Umbilical cord (tissue), 2 donors: ENCODE results near the gene PPP1R26. TPM values are rescaled to one million over a fixed set of nuclear protein-coding genes. Genes with fewer than 3 reads are reported as not detected.
"Not testable (repeated sequence)": the region's sequence is repeated elsewhere in the genome, so short reads cannot be mapped to it uniquely, and the experiment has no call there.

Experiments used
- DNase-seq: peaks from one replicate; pipeline ENCODE4 v3.0.0-alpha.2; 2015; ENCODE audit warnings: low spot score
- total RNA-seq: library from RNA; depleted of rRNA; stranded (reverse); fragments of >200 nt; gene quantifications from one replicate; pipeline ENCODE4 v1.2.3, GENCODE V29; 2014; ENCODE audit warnings: low replicate concordance; ENCODE audit not compliant: insufficient read depth

Gene PPP1R26
- total RNA-seq, 1 donor from 2014 or later, result 14.7 TPM

DNA sequence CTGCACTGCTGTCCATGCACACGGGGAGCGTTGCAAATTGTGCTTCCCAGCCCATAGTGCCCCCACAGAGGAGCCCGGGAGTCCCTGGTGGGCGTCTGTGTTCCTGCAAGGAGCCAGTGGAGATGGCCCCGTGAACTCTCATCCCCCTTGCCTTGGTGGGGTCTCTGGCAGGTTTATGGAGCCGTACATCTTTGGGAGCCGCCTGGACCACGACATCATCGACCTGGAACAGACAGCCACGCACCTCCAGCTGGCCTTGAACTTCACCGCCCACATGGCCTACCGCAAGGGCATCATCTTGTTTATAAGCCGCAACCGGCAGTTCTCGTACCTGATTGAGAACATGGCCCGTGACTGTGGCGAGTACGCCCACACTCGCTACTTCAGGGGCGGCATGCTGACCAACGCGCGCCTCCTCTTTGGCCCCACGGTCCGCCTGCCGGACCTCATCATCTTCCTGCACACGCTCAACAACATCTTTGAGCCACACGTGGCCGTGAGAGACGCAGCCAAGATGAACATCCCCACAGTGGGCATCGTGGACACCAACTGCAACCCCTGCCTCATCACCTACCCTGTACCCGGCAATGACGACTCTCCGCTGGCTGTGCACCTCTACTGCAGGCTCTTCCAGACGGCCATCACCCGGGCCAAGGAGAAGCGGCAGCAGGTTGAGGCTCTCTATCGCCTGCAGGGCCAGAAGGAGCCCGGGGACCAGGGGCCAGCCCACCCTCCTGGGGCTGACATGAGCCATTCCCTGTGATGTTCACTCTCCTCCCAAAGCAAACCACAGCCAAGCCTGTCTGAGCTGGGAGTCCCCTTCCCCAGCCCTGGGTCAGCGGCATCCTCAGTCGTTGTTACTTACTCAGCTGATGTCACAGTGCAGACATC lies 24.0 kb downstream of the PPP1R26 start:
- DNase-seq, result no peak

DNA sequence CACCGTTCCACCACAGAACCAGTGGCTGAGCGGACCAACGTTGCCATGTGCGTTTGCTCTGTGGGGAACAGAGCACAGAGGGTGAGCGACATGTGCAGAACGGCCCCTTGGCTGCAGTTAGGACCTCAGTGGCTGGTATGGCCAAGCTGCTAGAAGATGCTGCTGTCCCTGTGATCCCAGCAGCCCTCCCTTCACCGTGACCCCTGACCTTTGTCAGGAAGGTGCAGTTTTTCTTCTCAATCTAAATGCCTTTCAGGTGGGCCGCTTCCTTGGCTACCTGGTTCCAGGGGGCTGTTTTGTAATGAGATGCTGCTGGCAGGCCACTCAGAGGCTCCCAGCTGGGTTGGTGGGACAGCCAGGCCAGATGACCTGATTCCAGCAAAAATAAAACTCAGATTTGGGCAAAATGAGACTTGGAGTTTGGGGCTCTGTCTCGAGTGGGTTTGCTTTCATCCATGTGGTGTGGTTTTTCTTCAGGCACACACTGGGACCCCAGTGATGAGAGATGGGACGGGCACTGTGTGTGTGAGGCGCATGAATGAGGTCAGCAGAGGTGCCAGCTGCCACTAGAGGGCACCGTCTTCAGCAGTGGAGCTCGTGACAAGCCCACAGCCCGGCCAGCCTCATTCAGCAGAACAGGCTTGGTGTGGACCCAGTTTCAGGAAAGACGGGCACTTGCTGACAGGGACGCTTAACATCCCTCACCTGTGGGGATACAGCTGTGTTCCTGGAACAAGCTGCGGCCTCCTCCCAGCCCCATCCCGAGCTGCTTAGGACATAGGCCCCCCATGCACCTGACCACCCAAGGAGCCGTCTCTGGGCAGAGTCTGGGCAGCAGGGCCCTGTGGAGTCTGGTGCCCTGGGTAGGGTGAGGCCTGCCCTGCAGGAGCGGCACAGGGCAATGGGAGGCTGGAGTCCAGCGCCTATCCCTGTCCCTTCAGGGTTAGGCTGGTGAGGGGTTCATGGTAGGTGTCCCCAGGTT lies 25.0 kb downstream of the PPP1R26 start:
- DNase-seq, result peak; percentile 20

DNA sequence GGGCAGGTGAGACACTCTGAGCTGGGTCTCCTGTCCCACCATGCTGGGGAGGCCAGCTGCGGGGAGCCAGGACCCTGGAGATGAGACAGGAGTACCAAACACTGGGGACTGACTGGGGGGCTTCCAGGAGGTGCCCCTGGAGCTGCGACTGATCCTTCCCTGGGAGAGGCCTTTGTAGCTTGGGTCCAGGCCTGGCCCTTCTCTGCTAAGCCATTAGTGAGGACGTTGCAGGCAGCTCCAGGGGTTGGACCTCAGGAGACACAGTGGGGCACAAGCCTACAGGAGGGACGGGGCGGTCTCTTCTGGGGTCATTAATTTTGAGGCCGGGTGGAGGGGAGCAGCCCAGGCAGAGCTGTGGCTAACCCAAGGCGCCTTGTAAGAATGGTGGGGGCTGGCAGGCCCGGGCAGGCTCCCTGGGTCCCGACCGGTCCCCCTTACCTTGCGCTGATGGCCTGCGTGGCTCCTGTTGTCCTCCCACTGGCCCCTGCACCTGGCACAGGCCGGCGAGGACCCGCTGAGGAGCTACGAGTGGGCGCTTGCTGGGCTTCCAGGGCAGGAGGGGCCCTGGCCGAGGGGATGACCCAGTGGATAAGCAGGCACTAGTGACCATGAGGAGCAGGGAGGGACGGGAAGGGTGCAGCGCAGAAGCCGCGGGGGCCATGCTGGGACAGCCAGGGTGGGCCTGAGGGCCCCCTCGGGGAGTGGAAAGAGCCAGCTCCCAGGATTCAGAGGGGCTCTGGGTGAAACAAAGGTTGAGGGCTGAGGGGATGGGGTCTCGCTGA lies 26.0 kb downstream of the PPP1R26 start:
- DNase-seq, result no peak

DNA sequence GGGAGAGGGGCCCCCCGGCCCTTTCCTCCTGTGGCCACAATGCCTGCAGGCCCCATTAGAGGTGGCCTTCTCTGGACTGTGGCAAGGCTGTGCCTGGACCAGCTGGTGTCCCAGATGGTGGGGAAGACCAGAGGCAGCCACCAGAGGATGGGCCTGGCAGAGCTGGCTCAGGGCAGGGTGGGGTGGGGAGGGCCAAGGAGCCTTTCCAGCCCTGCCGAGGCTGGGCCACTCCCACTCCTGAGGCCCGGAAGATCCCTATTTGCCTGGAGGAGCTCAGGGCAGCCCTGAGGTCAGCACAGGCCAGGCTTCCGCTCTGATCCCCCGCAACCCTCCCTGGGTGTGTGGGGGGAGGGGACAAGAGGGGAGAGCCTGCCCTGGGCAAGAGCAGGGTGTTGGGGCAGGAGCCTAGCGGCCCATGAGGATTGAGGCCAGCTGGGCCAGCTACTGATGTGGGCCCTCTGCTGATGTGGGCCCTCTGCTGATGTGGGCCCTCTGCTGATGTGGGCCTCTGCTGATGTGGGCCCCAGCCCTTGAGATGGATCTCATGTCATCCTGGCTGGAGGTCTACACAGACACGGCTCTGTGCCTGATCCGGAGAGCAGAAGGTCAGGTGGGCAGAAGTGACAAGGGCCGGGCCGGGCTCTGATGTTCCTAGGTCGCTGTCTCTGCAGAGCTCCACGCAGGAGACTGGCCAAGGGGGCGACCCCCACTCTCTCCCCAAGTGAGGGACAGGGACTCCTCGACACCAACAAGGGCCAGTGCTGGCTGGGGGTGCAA lies 26.9 kb downstream of the PPP1R26 start:
- no peak for DNase-seq

DNA sequence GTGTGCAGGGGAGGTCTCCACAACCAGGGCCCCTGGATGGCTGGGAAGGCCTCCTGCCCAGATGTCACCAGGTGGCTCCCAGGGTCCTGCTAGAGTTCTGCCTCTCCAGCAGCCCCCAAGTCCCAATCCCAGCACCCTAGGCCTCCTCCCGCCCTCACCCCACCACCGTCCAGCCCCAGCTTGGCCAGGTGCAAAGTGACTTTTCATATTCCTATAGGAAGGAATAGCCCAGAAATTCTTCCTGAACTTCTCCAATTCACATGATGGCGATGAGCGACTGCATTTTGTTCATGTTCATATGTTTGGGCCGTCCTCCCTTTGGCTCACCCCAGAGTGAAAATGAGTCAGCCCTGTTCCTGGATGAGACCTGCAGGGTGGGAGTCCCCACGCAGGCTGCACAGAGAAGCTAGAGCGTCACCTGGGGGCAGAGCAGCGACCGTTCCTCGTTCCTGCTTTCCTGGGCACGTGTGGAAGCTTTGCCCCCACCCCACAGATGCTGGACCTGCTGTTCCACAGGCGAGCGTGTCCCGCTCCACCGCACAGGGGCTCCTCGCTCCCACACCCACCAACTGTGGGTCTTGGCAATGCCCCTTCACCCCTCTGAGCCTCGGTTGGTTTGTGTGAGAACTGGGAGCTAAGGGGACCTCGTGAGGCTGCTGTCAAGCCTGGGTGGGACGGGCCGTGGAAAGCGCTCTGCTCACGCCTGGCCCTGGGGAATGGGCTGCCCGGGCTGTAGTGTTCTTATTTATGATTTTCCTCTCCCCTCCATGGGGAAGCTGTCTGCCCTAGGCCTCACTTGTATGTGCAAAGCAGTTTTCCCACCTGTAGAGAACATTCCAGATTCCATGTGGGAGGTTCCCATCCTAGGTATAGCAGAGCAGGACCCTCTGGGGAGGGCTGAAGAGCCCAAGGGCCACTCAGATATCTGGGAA lies 27.8 kb downstream of the PPP1R26 start:
- no peak for DNase-seq

DNA sequence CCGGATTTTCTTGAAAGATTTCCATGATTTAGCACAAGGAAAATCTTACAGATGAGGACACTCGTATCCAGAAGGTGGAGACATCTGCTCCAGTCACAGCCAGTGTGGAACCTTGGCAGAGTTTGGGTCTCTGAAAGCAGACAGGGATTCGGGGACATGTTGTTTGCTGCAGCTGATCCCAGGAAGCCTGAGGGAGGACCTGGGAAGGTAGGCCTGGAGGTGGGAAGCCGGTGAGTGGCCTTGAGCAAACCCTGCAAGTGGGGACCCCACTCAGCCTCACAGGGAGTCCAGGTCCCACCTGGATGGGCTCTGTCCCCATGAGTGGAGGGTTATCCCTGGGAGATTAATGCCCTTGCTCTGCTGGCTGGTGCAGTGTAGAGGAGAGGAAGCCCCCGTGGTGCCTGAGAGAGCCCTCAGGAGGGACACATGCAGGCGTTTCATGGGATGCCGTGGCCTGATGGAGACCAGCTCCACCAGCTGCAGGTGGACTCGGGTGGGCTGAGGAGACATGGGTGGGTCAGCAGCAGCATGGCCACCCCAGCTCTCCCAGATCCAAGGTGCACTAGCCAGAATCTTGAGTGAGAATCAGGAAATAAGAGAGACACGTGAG lies 28.7 kb downstream of the PPP1R26 start:
- DNase-seq, result no peak

DNA sequence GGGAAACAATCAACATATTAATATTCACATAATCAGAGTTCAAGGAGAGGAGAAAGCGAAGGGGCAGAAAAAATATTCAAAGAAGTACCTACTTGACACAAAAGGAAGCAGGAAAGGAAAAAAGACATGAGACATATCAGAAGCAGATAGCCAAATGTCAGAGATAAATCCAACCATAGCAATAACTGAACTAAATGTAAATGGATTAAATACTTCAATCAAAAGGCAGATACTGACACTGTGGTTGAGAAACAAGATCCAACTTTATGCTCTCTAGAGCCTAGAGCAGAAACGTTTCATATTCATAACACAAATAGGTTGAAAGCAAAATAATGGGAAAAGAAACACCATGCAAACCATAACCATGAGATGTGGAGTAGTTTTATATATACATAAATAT lies 29.9 kb downstream of the PPP1R26 start:
- no peak for DNase-seq

DNA sequence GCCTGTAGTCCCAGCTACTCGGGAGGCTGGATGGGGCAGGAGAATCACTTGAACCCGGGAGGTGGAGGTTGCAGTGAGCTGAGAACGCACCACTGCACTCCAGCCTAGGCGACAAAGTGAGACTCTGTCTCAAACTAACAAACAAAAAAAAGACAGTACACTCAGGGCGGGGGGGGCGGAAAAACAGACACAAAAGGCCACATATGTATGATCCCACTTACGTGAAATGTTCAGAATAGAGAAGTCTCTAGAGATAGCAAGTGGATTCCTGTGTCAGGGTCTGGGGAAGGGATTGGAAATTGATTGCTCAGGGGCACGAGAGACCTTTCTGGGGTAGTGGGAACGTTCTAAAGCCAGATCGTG lies 32.6 kb downstream of the PPP1R26 start:
- no peak for DNase-seq

DNA sequence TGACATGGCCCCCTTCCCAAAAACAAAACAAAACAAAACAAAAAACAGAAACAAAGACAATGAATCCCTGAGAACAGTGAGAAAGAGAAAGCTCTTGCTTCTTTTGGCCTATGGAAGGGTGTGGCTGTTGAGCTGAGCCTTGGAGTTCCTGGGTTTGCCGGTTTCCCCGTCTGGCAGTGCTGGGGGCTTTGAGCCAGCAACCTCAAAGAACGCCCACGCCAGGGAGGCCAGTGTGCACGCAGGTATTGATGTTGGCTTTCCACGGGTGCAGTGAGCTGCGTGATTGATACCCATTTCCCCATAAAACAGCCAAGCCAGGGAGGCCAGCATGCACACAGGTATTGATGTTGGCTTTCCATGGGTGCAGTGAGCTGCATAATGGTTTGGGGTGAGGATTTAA lies 33.3 kb downstream of the PPP1R26 start:
- no peak for DNase-seq

DNA sequence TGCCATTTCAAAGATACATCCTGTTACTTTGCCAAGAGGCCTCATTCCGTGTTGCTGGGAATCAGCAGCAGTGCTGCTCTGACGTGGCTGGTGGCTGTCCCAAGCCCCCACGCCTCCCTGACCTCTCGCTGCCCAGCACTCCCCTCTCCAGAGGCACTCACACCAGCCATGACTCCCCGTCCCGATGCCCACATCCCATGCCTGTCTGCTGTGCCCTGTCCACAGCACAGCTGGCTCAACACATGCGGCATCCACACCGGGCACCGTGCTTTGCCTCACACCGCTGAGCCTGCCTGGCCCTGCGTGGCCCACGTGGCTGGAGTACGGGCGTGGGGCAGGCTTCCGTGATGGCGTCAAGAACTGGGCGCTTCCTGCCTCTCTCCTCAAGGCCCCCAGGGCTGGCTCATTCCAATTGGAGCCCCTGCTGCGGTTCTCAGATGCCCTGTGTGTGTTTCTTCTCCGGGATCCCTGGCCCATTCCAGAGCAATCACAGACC lies 33.8 kb downstream of the PPP1R26 start:
- DNase-seq, result no peak

DNA sequence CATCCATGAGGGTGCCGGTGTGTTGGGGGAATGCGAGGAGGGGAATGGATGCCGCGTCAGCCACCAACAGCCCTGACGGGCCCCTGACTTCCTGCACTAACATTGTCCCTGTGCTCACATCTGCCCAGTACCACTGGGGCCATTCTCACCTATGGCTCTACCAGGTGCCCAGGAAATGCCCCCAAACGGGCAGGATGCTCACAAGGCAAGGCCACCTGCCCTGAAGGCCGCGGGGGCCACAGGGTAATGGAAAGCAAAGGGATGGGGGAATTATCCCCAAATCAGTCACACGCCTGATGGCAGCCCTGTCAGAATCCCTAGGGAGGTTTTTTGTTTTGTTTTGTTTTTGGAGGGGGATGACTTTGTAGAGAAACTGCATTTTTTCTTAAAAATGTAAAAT lies 34.3 kb downstream of the PPP1R26 start:
- DNase-seq, result not testable (repeated sequence)

DNA sequence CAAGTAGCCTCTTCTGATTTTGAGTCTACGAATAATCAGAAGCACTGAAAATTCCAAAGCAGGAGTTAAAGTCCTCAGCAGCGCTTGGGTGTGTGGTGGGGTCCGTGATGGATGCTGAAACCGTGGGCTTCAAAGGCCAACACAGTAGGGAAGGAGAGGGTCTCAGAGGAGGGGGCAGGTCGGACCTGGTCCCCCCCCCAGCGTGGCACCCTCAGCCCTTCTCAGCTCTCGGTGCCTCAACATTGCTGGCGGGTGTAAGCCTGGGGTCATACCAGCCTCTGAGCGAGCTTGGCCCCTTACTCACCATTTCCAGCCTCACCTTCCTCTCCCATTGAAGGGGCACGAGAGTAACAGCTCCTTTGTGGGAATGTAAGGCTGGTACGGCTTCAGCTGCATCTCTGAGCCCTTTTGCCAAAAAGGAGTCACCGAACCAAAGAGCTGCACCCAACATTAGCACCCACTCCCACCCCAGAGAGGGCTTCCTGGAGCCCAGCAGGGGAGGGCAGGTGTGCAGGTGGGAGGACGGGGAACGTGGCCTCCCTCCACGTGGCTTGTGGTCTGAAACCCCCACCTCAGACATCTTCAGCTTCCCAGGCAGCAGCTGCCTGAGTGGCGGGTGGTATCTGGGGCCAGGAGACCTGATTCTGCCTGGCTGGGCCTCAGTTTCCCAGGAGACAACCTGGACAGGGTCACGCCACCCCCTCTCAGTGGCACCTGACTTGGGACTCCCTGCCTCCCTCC lies 34.9 kb downstream of the PPP1R26 start:
- no peak for DNase-seq

DNA sequence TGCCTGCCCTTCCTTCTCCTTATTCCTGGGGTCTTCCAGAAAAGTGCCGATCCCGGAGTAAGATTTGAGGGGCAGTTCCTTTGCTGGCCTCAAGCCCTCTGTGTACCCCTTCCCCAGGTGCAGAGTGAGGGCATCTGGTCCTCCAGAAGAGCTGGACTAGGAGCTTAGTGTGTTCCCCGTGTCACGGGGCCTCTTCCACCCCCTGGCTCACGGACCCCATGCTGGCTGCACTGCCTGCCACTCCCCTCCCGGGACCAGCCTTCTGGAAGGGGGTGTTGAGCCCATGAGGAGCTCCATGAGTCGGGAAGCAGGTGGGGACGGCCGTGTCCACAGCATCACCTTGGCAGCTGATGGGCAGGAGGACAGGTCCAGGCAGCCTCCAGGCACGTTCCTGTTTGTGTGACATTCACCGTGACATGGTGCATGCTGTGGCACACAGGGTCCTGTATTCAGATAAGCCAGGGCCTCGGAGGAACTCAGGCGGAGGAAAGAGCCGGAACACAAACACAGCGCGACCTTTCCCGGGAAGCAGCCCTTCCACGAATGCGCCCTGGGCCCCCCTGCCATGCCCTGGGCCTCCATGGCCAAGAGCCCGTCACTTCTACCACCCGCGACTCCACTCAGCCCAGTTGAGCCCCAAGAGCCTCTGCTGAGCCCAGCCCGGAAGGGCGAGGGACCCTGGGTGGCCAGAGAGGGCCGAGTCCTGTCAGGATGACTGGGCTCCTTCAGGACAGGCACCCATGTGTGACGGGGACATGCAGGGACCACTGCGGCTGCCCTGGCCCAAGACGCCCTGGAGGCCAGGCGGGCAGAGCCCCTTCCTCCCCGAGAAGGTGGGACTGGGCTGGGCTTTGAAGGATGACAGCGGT lies 35.7 kb downstream of the PPP1R26 start:
- DNase-seq, result no peak

DNA sequence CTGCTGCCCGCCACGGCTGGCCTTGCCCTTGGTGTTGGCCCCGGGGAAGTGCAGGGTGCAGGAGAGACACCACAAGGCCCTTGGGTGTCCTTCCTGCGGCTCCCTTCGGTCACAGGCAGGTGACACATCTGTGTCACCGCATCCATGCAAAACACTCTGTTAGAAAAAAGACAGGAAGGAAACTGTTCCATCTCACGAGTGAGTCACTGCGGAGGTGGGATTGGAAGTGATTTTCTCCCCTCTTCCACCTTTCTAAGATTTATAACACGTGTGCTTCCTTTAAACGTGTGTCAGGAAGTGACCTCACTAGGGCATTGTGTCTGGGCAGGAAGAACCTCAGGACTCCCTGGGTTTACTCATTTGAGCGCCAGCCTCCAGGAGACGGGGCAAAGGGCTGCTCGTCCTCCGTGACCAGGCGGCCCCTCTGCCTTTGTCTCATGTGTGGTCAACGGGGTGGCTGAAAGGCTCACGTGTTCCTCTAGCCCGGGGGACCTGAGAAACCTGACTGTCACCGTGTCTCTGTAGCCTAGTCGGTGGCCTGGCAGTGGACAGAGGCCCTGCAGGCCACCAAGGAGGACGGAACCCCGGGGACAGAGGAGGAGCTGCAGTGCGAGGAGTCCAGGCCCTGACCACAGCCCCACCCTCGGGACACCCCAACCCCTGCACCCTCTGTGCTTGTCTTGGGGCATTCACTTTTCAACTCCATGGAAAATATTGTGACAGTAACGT lies 36.7 kb downstream of the PPP1R26 start:
- DNase-seq, result no peak

DNA sequence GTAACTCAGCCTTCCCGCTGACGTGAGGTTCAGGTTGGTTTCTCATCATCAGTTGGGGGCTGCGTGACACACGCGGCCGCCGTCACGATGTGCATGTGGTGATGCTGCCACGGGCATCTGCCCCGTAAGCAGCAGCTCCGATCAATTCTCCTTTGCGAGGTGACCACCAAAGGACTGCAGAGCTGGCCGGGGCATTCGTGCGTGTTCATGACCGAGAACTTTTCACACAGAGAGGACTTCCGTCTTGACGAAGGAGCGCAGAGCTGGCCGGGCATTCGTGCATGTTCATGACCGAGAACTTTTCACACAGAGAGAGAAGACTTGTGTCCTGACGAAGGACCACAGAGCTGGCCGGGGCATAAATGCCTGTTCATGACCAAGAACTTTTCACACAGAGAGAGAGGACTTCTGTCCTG lies 37.8 kb downstream of the PPP1R26 start:
- no peak for DNase-seq

DNA sequence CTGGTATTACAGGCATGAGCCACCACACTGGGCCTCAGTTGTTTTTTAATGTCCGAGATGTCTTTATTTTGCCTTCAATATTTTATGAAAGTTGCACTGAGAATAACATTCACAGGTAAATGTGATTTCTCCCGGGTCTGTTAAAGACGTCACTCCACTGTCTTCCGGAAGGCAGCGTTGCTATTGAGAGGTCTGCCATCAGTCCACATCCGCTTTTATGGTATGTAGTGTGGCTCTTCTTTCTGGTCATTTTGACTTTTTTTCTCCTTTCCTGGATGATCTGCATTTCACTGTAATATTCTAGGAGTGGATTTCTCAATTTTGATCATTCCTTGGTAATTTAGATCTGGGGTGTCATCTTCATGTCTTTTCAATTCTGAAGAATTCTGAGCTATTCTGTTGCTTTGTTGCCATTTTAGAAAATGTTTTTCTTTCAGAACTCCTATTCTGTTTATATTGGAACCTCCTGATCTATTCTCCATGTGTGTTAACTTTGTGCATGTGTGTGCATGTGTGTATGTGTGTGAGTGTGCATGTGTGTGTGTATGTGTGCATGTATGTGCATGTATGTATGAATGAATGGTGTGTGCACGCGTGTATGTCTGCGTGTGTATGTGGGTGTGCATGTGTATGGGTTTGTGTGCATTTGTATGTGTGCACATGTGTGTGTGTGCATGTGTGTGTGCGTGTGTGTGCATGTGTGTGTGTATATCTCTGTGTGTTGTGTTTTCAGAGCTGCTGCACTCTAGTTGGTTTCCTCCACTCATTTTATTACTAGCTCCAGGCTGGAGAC lies 39.8 kb downstream of the PPP1R26 start:
- no peak for DNase-seq
